ENCODE data around the gene FN1. TPM values are rescaled to one million over a fixed set of nuclear protein-coding genes. Genes with fewer than 3 reads are reported as not detected.
A peak's percentile ranks its signal among the peaks of the same experiment; 100 is the strongest.

The FN1 gene
- total RNA-seq, 2 donors from 2014 or later: 369 to 1,092 TPM

GRCh38 chr2:215404348-215405012 lies 31.4 kb downstream of the FN1 start:
- Histone ChIP-seq H3K4me3 (no peak overlapping the region), H3K27ac (no peak overlapping the region), H3K36me3 (peaks cover 36% of the 10 kb centered on the region), H3K27me3 (no peaks in the 10 kb centered on the region), H3K9me3 (no peaks in the 10 kb centered on the region), H3K4me1 (no peaks in the 10 kb centered on the region)
- TF ChIP-seq CTCF (IDR thresholded peaks at IDR 0.05): no peak
- DNase-seq (ENCODE audit: low spot score): no peak

GRCh38 chr2:215403441-215404347 lies 32.2 kb downstream of the FN1 start:
- H3K27ac ChIP-seq: no peak overlapping the region

GRCh38 chr2:215401896-215402379 lies 33.9 kb downstream of the FN1 start:
- TF ChIP-seq CTCF (IDR thresholded peaks at IDR 0.05): no peak
- Histone ChIP-seq H3K4me1 (no peaks in the 10 kb centered on the region), H3K36me3 (peaks cover 33% of the 10 kb centered on the region), H3K27me3 (no peaks in the 10 kb centered on the region), H3K27ac (peak overlapping the region in 1 of 2 donors; percentile 9), H3K4me3 (no peak overlapping the region), H3K9me3 (no peaks in the 10 kb centered on the region)
- no peak for DNase-seq (ENCODE audit: low spot score)

More at GRCh38 chr2:215403441-215404347, 32.2 kb downstream of the FN1 start:
- Histone ChIP-seq H3K4me3 (no peak overlapping the region), H3K27me3 (no peaks in the 10 kb centered on the region), H3K36me3 (peaks cover 30% of the 10 kb centered on the region), H3K9me3 (no peaks in the 10 kb centered on the region), H3K4me1 (no peaks in the 10 kb centered on the region)
- no peak for TF ChIP-seq CTCF (IDR thresholded peaks at IDR 0.05)
- DNase-seq (ENCODE audit: low spot score): no peak

- no peaks in the 10 kb centered on the region for H3K9me3 ChIP-seq
- H3K4me1 ChIP-seq: no peaks in the 10 kb centered on the region
- no peak overlapping the region for H3K27ac ChIP-seq
- H3K27me3 ChIP-seq: no peaks in the 10 kb centered on the region
- no peak overlapping the region for H3K4me3 ChIP-seq
- DNase-seq (ENCODE audit: low spot score): no peak
- peaks cover 30% of the 10 kb centered on the region for H3K36me3 ChIP-seq
- TF ChIP-seq CTCF (IDR thresholded peaks at IDR 0.05): no peak
These were observed 36.7 kb downstream of the FN1 start for GRCh38 chr2:215399067-215399716.

GRCh38 chr2:215397632-215398341 lies 38.1 kb downstream of the FN1 start:
- Histone ChIP-seq H3K27me3 (no peaks in the 10 kb centered on the region), H3K36me3 (peaks cover 43% of the 10 kb centered on the region), H3K4me3 (no peak overlapping the region), H3K9me3 (no peaks in the 10 kb centered on the region), H3K4me1 (no peaks in the 10 kb centered on the region), H3K27ac (no peak overlapping the region)
- no peak for TF ChIP-seq CTCF (IDR thresholded peaks at IDR 0.05)
- no peak for DNase-seq (ENCODE audit: low spot score)

Measured in right atrium auricular region (tissue), 2 donors.